ENCODE measurements around the gene STRIP1.
"Not testable (repeated sequence)": the region's sequence is repeated elsewhere in the genome, so short reads cannot be mapped to it uniquely, and the experiment has no call there.

The STRIP1 gene

DNA sequence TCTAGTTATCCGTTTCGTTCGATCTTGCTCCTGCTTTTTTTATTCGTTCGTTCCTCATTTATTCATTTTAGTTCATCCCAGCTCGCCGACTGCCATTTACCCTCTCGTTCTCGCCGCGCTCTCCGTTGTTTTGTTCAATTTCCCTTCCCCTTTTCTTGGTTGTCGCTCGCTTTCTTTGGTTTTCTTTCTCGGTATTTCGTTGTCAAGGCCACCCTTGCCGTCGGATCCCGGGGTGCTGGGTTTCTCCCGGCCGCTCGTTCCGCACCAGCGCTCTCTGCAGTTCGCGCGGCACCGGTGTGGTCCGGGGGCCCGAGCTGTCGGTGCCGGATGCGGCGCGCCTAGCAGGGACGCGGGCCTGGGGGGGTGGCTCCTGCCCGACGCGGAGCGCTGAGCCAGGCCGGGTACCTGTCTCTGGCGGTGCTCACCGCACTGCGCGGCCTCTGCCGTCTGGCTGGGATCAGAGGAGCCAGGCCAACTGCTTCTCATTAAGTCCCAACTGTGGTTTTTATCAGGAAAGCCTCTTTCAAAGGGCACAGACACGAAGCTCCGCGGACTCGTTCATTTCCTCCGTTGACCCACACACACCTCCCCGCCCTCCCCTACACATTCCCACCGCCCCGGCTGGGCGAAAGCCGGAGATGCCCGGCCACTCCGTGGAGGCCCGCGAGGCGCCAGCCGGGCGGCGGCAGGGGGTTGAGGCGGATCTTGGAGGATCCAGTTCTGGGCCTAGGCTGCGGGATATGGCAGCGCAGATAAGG, 34.4 kb downstream of the STRIP1 start:
- no peak for DNase-seq (ENCODE audit: low read depth in 1 of 2, low spot score in 1 of 2)

DNA sequence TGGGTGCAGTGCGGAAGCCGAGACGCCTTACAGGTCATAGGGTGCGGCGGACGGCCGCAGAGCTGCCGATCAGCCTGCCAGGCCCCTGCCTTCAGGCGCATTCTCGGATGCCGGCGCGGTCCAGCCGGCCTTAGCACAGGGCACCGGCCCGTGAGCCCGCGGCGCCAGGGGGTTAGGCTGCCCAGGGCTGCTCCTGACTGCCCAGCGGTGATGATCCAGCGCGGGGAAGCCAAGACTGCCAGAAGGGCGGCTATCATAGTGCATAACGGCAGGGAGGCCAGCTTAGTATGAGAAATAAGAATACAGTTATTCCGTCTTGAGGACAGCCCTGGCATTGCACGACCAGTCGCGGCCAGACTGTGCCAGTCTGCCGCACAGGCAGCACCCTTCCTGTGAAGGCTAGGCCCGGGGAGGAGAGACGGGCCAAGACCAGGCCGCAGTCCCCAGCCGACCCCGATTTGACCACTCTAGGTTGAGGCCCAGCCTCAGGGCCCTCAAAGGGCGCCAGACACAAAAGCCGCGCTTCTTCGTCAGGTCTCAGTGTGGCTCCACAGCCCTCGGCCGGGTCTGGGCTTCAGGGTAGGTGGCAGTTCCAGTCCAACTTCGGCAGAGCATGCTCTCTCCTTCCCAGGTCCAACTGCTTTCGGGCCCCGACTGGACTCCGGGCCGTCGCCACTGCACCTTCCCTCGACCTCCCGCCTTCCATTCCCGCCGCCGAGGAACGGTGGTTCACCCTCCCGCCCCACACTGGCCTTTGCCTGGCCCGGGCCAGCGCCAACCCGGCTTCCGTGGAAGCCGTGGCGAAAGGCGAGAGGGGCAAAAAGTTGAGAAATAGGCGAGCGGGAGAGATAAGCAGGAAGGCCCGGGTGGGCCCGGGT, 35.2 kb downstream of the STRIP1 start:
- no peak for DNase-seq (ENCODE audit: low read depth in 1 of 2, low spot score in 1 of 2)

DNA sequence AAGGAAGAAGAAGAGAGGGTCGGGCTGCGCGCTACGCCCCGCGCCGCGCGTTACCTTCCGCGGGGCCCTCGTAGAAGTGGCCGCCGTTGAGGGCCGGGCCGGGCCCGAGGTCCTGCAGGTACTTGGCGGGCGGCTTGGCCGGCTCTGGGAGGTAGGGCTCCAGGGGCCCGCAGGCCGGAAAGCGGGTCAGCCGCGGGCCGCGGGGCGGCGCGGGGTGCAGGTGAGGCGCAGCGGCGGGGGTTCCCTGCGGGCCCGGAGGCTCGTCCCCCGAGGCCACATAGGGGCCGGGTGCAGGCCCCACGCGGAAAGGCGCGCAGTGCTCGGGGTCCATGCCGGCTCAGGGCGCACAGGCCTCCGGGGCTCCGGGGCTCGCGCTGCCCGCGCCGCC, 35.9 kb downstream of the STRIP1 start:
- no peak for DNase-seq (ENCODE audit: low read depth in 1 of 2, low spot score in 1 of 2)

DNA sequence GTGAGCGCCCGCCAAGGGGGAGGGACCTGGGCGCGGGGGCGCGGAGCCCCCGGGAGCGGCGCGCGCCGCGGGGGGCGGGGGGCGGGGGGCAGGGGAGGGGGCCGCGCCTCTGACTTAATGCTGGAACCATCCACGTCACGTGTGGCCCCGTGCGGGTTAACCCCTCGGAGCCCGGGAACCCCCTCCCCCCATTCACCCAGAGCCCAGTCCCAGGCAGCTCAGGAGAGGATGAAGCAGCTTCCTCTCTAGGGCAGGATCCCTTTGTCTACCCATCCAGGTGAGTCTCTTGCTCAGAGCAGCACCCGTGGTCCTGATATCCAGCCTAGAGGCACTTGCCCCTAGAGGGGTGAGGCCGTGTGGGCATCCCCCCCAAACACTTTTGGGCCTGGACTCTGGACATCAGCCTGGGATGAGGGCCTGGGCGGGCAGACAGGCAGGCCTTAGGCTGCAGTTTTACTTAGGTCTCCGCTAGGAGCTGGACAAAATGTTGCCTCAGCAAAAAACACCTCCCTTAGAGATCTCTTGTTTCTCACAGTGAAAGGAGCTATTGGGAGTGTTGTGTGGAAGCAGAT, 36.3 kb downstream of the STRIP1 start, which contains the start of gene ALX3:
TSS of gene ALX3 (minus strand) at position 2 of the 572 bp plus-strand sequence. CDS start 60 bp downstream, outside the sequence.
- no peak for DNase-seq (ENCODE audit: low read depth in 1 of 2, low spot score in 1 of 2)

DNA sequence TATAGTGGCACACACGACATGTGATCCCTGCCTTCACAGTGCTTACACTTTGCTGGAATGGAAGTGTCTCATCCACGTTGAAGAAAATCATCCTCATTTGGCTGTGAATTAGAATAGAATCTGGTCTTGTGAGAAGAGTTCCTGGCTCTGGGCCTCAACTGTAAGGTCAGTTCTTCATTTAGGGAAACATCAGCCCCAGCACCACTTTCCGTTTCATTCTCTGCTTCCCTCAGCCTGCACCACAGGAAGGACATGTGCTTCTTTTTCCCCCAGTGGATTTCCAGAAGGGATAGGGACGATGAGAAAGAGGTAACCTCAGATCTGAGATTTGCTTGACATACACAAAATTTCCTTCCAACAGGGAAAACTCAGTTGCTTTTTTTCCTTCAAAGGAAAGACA, 39.7 kb downstream of the STRIP1 start:
- no peak for DNase-seq (ENCODE audit: low read depth in 1 of 2, low spot score in 1 of 2)

DNA sequence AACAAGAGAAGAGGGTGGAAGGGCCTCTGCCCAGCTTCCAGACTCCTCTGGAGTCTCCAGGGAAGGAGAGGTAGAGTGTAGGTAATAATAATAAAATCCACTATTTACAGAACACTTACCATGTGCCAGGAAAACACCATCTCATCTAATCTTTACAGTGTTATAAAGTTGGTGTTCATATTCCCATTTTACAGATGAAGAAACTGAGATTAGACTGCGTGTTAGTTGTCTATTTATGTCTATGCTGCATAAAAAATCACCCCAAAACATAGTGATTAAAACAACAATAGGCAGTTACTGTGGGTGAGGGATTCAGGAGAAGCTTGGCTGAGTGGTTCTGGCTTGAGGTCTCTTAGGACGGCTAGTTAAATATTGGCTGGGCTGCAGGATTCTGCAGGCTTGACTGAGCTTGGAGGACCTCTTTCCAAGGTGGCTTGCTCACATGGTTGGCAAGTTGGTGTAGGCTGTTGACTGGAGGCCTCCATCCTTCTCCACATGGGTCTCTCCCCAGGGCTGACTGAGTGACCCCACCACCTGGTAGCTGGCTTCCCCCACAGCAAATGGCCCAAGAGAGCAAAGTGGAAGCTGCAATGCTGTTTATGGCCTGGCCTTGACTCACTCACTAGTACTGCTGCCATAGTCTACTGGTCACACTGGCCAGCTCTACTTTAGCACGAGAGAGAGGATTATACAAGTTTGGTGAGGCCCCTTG, 42.5 kb downstream of the STRIP1 start:
- DNase-seq (ENCODE audit: low read depth in 1 of 2, low spot score in 1 of 2): no peak

DNA sequence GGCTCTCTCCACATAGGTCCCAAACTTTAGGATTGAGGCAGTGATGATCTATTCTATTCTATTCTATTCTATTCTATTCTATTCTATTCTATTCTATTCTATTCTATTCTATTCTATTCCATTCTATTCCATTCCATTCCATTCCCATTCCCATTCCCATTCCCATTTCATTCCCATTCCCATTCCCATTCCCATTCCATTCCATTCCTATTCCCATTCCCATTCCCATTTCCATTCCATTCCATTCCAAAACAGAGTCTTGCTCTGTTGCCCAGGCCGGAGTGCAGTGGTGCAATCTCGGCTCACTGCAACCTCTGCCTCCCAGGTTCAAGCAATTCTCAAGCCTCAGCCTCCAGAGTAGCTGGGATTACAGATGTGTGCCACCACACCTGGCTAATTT, 45.6 kb downstream of the STRIP1 start:
- not testable (repeated sequence) for DNase-seq (ENCODE audit: low read depth in 1 of 2, low spot score in 1 of 2)

DNA sequence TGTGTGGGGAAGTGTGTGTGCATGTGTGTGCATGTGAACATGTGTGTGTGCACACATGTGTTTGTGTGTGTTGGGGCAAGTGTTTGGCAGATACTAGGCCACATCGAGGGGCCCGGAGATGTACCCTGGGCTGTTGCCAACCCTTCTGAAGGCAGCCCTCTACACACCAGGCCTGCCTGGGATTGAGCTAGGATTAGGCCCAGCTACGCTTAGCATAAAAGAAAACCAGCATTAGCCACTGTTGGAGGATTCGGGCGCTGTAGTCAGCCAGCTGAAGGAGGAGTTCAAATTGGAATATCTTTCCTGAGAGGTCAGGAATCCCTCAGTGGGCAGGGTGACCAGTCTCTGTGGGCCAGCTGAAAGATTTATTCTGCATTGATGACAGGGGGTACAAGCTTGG, 46.6 kb downstream of the STRIP1 start:
- DNase-seq (ENCODE audit: low read depth in 1 of 2, low spot score in 1 of 2): no peak

DNA sequence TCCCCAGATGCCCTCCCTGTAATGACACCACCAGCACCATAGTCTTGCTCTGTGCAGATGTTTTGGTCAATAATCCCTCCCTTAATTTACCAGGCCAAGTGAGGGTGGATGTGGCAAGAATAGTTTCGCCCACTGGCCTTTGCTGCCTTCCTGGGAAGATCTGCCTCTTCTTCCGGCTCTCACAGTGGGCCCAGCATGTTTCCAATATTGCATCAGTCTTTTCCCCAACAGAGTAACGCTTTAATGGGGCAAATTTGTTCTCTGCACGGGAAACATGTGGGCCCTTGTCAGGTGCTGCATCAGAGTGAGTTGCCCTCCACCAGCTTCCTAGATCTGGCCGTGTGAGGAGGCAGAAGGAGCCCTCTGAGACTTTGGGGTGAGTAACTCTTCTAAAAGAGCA, 48.1 kb downstream of the STRIP1 start:
- no peak for DNase-seq (ENCODE audit: low read depth in 1 of 2, low spot score in 1 of 2)

DNA sequence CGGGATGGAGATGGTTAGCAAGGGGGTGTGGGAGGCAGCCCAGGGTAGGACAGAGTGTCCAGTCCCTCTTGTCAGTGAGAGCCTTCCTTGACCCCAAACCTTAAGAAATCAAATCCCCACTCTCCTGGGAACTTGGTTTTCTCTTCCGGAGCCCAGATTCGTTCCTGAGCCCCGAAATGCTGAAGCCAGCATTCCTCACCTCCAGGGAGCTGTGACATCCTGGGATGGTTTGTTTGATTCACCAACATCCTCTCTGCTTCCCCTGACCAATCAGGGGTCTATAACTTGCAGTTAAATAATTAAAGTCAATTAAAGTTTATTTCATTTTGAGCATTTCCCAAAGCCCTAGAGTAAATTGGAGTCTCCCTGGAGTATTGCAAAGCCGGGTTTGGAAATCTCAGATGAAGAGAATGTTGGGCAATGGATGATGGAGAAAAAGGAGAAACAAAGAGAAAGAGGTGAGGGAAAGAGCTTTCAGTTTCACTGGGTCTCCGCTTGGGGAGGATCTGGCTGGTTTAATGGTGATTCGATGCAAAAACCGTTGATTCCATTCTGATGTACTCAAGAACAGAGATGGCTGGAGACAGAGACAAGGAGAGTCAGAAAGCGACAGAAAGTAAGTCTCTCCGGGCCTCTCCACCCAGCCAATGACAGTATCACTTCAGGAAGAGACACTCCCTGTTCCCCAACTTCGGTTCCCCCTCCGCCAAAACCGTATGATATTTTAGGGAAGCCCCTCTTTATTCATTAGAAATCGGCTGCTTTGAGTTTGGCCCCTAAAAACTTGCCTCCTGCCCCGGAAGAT, 48.8 kb downstream of the STRIP1 start:
- no peak for DNase-seq (ENCODE audit: low read depth in 1 of 2, low spot score in 1 of 2)

DNA sequence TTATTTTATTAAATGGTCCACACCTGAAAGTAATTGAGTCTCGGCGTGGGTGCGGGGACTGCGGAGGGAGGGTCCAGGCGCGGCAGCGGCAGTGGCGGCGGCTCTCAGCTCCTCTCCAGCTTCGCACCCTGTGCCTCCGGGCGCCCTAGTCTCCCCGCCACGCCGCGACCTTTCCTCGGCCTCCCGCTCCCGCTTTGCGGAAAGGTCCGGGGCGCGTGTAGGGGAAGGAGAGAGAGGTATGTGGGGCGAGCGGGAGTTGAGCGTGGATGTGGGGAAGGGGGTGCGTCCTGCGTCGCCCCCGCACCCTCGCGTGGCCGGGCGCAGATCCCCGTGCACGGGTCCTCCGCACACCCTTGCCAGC, 49.4 kb downstream of the STRIP1 start:
- DNase-seq (ENCODE audit: low read depth in 1 of 2, low spot score in 1 of 2): no peak

DNA sequence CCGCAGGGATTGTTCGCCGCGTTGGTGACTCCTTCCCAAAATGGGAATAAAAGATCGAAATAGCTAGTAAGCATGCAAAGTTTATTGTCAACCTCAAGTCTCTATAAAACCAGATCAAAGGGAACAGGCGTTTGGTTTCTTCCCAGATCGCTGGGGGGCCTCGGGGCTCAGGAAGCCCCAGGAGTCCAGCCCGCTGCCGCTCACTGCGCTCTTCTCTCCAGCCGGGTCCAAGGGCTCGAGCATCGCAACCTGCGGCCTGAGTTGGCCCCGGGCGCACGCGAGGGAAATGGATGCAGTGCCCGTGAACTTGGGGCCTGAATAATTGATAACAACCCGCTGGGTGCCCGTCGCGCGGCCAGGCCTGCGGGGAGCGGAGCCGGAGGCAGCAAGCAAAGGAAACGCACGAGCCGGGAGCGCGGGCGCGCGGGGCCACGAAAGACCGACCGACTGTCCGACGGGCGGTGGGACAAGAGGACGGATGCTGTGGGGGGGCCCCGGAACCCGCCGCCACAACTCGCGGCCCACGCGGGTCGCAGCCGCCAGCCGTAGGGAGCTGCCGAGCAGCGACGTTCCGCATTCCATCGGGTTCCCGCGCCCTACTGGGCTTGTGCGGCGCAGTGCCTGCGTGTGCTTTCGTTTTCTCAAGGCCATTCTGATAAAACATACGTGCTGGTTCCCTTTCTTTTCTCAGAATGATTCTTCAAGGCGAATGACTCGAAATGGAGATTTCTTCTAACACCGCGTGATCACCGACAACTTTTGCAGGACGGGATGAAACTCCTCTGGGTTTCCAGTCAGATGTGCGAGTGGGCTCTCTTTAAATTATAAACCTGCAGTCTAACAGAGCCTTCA, 50.0 kb downstream of the STRIP1 start:
- DNase-seq (ENCODE audit: low read depth in 1 of 2, low spot score in 1 of 2): no peak

DNA sequence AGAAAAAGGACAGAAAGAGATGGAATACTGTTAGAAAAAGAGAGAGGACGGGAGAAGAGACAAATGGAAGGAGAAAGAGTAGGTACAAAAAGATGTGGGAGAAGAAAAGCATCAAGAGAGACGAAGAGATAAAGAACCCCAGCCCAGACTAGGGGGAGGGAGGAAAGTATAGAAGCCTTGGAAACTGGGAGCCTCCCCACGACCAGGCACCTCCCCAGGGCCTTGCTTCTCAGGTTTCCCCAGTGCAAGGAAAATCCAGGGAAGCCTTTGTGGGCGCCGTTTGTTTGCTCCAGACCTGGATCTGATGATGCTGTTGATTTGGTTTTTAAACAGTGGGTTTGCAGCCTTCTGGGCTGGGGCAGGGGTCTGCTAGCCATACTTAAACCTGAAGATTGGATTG, 51.2 kb downstream of the STRIP1 start:
- DNase-seq (ENCODE audit: low read depth in 1 of 2, low spot score in 1 of 2): no peak

DNA sequence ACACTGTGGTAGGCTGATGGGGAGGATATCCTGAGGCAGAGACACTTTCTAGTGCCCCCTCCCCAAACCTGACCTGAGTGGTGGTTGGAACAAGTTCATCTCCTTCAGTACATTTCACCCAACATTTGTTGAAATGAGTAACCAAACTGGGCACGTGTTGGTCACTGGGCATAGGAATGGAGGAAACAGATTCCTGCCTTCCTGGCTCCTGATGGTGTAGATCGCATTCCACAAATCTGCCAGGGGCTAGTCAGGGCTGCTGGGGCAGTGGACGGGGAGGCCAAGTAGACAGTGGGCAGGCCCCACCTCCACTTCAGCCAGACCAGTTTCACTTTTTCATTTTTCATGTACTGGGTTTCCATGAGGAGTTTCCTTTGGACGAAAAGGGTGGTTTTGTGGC, 52.5 kb downstream of the STRIP1 start:
- no peak for DNase-seq (ENCODE audit: low read depth in 1 of 2, low spot score in 1 of 2)

DNA sequence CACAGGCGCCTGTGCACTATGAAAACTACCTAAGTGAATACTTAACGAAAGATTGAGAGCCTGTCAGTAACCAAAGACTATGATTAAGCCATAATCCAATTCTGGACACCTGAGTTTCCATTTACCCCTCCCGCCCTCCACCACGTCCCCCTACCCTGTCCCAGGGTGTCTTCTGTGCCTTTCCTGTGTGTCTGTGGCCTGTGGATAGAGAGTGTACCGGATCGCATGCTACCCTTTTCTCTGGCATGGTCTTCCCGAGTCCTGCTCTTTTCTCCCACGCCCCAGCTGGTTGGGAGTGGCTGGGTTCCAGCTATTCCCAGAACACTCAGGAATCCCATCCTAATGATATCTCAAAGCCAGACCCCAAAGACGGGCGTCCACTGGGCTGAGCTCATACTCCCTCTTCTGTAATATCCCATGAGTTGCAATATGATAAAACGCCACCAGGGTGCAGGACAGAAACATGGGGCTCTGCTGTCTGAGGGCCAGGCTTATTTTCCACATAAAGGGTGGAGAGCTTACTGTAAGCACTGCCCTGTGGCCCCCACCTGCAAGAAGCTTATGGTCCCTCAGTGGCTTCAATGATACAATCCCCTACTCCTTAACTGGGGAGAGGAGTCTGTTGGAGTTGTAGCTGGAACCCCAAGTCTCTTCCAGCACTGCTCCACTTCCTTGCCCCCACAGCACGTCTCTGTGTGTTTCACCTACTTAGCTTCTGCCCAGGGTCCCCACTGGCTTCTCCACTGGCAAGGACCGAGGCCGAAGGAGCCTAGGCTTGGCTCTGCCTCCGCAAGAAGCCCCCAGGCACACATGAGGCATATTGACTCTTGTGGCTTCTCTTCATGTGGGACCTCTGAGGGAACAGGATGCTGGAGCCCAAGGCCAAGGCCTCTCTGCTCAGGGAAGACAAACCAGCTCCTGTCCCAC, 53.7 kb downstream of the STRIP1 start:
- no peak for DNase-seq (ENCODE audit: low read depth in 1 of 2, low spot score in 1 of 2)

DNA sequence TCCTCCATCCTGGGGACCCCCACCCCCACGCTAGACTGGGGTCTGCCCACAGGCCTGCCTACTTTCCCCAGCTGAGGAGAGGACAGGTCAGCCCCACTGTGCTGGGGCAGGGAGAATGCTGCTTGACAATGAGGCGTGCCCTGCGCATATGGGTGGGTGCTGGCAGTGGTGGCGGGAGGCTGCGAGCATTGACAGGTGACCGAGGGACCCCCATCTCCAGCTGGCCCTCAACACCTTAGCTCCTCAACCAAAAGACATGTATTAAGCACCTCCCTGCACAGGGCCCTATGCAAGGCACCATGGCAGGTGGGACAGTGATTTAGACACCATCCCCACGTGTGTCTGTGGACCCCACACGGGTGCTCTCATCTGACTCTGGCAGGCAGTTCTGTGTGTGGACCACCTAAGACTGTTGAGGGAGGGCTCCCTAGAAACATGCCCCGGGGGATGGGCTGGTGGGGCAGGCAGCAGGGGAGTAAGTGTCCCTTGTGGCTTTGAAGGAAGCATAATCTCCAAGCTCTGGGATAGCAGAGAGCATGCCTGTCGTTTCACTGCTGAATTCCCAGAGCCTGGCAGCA, 54.4 kb downstream of the STRIP1 start:
- DNase-seq (ENCODE audit: low read depth in 1 of 2, low spot score in 1 of 2): no peak

DNA sequence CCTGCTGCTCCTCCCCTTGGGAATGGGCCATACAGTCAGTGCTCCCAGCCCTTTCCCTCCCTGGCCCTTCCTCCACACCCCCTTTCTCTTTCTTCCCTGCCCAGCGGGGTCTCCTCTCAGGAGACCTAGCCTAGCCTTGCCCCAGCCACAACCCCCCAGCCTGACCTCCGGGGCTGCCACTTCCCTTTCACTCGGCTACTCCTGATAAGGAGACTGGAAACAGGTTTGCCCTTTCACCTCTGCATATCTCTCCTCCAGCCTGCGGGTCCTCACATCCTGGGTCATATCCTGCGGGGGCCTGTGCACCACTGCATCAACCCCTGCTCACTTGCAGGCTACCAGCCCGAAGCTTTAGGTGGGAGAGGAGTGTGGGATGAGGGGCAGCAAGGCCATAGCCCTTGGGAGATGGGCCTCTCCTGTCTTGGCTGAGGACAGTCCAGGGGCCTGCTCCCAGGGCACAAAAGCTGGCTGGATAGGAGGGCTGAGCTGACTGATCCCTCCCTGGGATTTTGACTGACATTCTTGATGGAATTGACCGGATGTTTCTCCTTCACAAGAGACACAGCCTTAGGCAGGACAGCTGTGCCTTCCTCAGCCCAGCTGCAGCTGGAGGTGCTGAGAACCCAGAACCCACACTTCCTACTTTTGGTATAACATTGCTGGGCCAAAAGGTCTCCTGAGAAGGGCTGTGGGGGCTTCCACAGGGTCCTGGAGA, 55.3 kb downstream of the STRIP1 start:
- no peak for DNase-seq (ENCODE audit: low read depth in 1 of 2, low spot score in 1 of 2)

DNA sequence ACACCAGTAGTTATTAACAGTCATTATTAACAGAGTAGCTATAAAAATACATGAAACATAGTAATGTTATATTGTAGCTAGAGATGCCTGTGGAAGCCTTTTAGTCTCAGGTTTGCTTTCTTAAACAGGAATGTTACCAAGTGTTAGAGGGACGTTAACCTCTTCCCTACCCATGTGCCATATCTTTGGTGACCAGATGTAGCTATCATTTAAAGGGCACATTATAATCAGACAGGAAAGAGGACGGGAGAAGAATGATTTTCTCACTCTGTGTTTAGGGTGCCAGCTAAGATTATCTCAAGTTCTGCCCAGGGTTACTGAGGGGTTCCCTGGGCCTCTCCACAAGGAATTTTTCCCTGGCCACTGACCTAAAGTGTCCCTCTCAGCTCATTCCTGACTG, 57.0 kb downstream of the STRIP1 start:
- no peak for DNase-seq (ENCODE audit: low read depth in 1 of 2, low spot score in 1 of 2)
